GM21825 (cell line): Measurements from ENCODE around the gene CCDC200.
"Not testable (repeated sequence)": the region's sequence is repeated elsewhere in the genome, so short reads cannot be mapped to it uniquely, and the experiment has no call there.

Source experiments
- ATAC-seq: cut with Tn5 transposase; IDR thresholded peaks from one replicate; pipeline ENCODE4 v1.9.1; 2021; ENCODE audit warnings: mild to moderate bottlenecking, moderate library complexity; ENCODE audit not compliant: unreplicated experiment

Gene CCDC200

GRCh38 chr17:43216762-43217613 lies 11.4 kb downstream of the CCDC200 start:
- no peak for ATAC-seq

- no peak for ATAC-seq
These were observed 12.1 kb downstream of the CCDC200 start for GRCh38 chr17:43216369-43216761.

GRCh38 chr17:43215341-43215740 lies 13.1 kb downstream of the CCDC200 start:
- no peak for ATAC-seq

- no peak for ATAC-seq
These were observed 14.9 kb downstream of the CCDC200 start for GRCh38 chr17:43213545-43213944.

- ATAC-seq, result no peak
These were observed 15.6 kb downstream of the CCDC200 start for GRCh38 chr17:43212641-43213490.

GRCh38 chr17:43211480-43212402 lies 16.7 kb downstream of the CCDC200 start, which contains the start of gene TMEM106A:
TMEM106A (plus strand) TSS chr17:43211875; CDS start chr17:43213042, 1,167 bp downstream.
- peak; percentile 68 for ATAC-seq

GRCh38 chr17:43211123-43211479 lies 17.3 kb downstream of the CCDC200 start:
- ATAC-seq, result no peak

- no peak for ATAC-seq
These were observed 17.8 kb downstream of the CCDC200 start for GRCh38 chr17:43210576-43210975.

GRCh38 chr17:43203013-43203412 lies 25.4 kb downstream of the CCDC200 start:
- ATAC-seq, result not testable (repeated sequence)

- ATAC-seq, result no peak
These were observed 28.3 kb downstream of the CCDC200 start for GRCh38 chr17:43200127-43200526.

- ATAC-seq, result no peak
These were observed 28.8 kb downstream of the CCDC200 start for GRCh38 chr17:43199633-43200032.

- ATAC-seq, result no peak
These were observed 35.2 kb downstream of the CCDC200 start for GRCh38 chr17:43193251-43193650.

- ATAC-seq, result not testable (repeated sequence)
These were observed 41.8 kb downstream of the CCDC200 start for GRCh38 chr17:43186656-43187055.

- ATAC-seq, result no peak
These were observed 44.5 kb downstream of the CCDC200 start for GRCh38 chr17:43183921-43184320.

GRCh38 chr17:43176119-43176570 lies 52.3 kb downstream of the CCDC200 start:
- no peak for ATAC-seq

GRCh38 chr17:43175213-43176118 lies 53.0 kb downstream of the CCDC200 start:
- ATAC-seq, result no peak

- no peak for ATAC-seq
These were observed 56.6 kb downstream of the CCDC200 start for GRCh38 chr17:43171586-43172487.
